Measurements from ENCODE around the gene CHCHD1. TPM values are rescaled to one million over a fixed set of nuclear protein-coding genes. Genes with fewer than 3 reads are reported as not detected.

CHCHD1 gene
- total RNA-seq, 1 experiment from 2014 or later, result 44.1 TPM

GRCh38 chr10:73761781-73762180 lies 20.1 kb upstream of the CHCHD1 start:
- H3K4me2 ChIP-seq, result no peak overlapping the region
- no peaks in the 10 kb centered on the region for H3K9me2 ChIP-seq (ENCODE audit: insufficient read depth)
- no peak overlapping the region for H3K4me3 ChIP-seq
- no peaks in the 10 kb centered on the region for H3K27me3 ChIP-seq (ENCODE audit: insufficient read depth, low read depth)
- H2AFZ ChIP-seq, result no peak overlapping the region
- peaks cover 7% of the 10 kb centered on the region; the same call in 1 of the 2 replicates for H3K79me2 ChIP-seq (ENCODE audit: low read depth)
- H3K27ac ChIP-seq, result no peak overlapping the region
- POLR2A ChIA-PET (ENCODE audit: unreplicated experiment), result no interaction called here
- peaks cover 36% of the 10 kb centered on the region for H4K20me1 ChIP-seq (ENCODE audit: insufficient read depth)
- BruUV-seq (replicated peaks), result no TSS peak
- H3K9me3 ChIP-seq (ENCODE audit: insufficient read depth, low read depth), result no peaks in the 10 kb centered on the region
- no peak for DNase-seq
- intact Hi-C loops (cut with micrococcal nuclease; ENCODE audit: unreplicated experiment), result no loop called here
- TF ChIP-seq CTCF (conservative IDR thresholded peaks at IDR 0.05) (no peak), EZH2 (IDR thresholded peaks at IDR 0.05; ENCODE audit: low read depth) (no peak)
- peaks cover 11% of the 10 kb centered on the region for H3K4me1 ChIP-seq (replicated peaks; ENCODE audit: insufficient read depth)
- peaks cover 9% of the 10 kb centered on the region for H3F3A ChIP-seq (ENCODE audit: insufficient read depth, low read depth)
- CTCF ChIA-PET, result no interaction called here
- H3K36me3 ChIP-seq (ENCODE audit: low read depth), result peaks cover 56% of the 10 kb centered on the region

GRCh38 chr10:73762915-73763314 lies 18.9 kb upstream of the CHCHD1 start:
- Histone ChIP-seq H3F3A (ENCODE audit: insufficient read depth, low read depth) (peaks cover 9% of the 10 kb centered on the region), H4K20me1 (ENCODE audit: insufficient read depth) (peaks cover 32% of the 10 kb centered on the region), H3K4me2 (no peak overlapping the region), H3K79me2 (ENCODE audit: low read depth) (peaks cover 7% of the 10 kb centered on the region; the same call in 1 of the 2 replicates), H3K27ac (peak overlapping the region; percentile 21), H3K36me3 (ENCODE audit: low read depth) (peaks cover 61% of the 10 kb centered on the region), H3K4me1 (replicated peaks; ENCODE audit: insufficient read depth) (peaks cover 11% of the 10 kb centered on the region), H2AFZ (no peak overlapping the region), H3K9me3 (ENCODE audit: insufficient read depth, low read depth) (no peaks in the 10 kb centered on the region), H3K9me2 (ENCODE audit: insufficient read depth) (no peaks in the 10 kb centered on the region), H3K4me3 (no peak overlapping the region), H3K27me3 (ENCODE audit: insufficient read depth, low read depth) (no peaks in the 10 kb centered on the region)
- intact Hi-C loops (cut with micrococcal nuclease; ENCODE audit: unreplicated experiment), result no loop called here
- BruUV-seq (replicated peaks), result no TSS peak
- peak in 1 of 2 experiments; percentile 58 for DNase-seq
- ChIA-PET POLR2A (ENCODE audit: unreplicated experiment) (interaction anchor here (0.6 kb wide), 1 partner anchor 18 kb away, joined by 3 read pairs; no protein-coding TSS in a partner anchor), CTCF (interaction anchor here (0.5 kb wide), 2 partner anchors 195 to 468 kb away, joined by 3 to 6 read pairs; no protein-coding TSS in a partner anchor)
- TF ChIP-seq EZH2 (IDR thresholded peaks at IDR 0.05; ENCODE audit: low read depth) (no peak), CTCF (conservative IDR thresholded peaks at IDR 0.05) (no peak)

GRCh38 chr10:73763343-73763742 lies 18.5 kb upstream of the CHCHD1 start:
- POLR2A ChIA-PET (ENCODE audit: unreplicated experiment), result no interaction called here
- CTCF ChIA-PET, result interaction anchor here (0.5 kb wide), 2 partner anchors 194 to 468 kb away, joined by 3 to 6 read pairs; no protein-coding TSS in a partner anchor
- Histone ChIP-seq H3K9me2 (ENCODE audit: insufficient read depth) (no peaks in the 10 kb centered on the region), H3K27ac (peak overlapping the region; percentile 21; the same call in 1 of the 2 replicates), H2AFZ (no peak overlapping the region), H3K79me2 (ENCODE audit: low read depth) (peaks cover 4% of the 10 kb centered on the region; the same call in 1 of the 2 replicates), H3K4me1 (replicated peaks; ENCODE audit: insufficient read depth) (peaks cover 11% of the 10 kb centered on the region), H4K20me1 (ENCODE audit: insufficient read depth) (peaks cover 28% of the 10 kb centered on the region), H3K27me3 (ENCODE audit: insufficient read depth, low read depth) (no peaks in the 10 kb centered on the region), H3F3A (ENCODE audit: insufficient read depth, low read depth) (peaks cover 9% of the 10 kb centered on the region), H3K4me2 (no peak overlapping the region), H3K9me3 (ENCODE audit: insufficient read depth, low read depth) (no peaks in the 10 kb centered on the region), H3K36me3 (ENCODE audit: low read depth) (peaks cover 63% of the 10 kb centered on the region), H3K4me3 (no peak overlapping the region)
- no TSS peak for BruUV-seq (replicated peaks)
- intact Hi-C loops (cut with micrococcal nuclease; ENCODE audit: unreplicated experiment), result no loop called here
- TF ChIP-seq EZH2 (IDR thresholded peaks at IDR 0.05; ENCODE audit: low read depth) (no peak), CTCF (conservative IDR thresholded peaks at IDR 0.05) (no peak)
- no peak for DNase-seq
